ENCODE data around the gene SLC26A1. TPM values are rescaled to one million over a fixed set of nuclear protein-coding genes. Genes with fewer than 3 reads are reported as not detected.

Gene SLC26A1
- total RNA-seq, 1 donor from 2014 or later = 2.6 TPM

DNA sequence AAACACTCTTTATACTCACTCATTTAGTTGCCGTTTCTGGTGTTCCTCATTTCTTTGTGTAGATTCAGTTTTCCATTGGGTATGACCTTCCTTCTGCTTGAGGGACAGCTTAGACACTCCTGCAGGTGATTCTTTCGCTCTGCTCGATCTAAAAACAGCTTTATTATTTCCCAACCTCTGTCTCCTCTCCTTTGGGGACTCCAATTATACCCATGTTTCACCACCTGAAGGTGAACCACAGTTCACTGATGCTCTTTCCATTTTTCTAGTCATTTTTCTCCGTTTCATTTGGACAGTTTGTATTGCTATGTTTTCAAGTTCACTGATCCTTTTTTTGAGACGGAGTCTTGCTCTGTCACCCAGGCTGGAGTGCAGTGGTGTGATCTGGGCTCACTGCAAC lies 13.7 kb upstream of the SLC26A1 start:
- Mint-ChIP-seq H3K4me3 (ENCODE audit: low read depth) (no peak overlapping the region), H3K27ac (no peak overlapping the region), H3K27me3 (peaks cover 47% of the 10 kb centered on the region), H3K36me3 (ENCODE audit: insufficient read depth) (peaks cover 4% of the 10 kb centered on the region), H3K9me3 (ENCODE audit: low read depth) (no peaks in the 10 kb centered on the region), H3K4me1 (ENCODE audit: low read depth) (peaks cover 10% of the 10 kb centered on the region)
- DNase-seq (ENCODE audit: low spot score, unreplicated experiment) = no peak
- TF ChIP-seq CTCF (IDR thresholded peaks at IDR 0.05; ENCODE audit: unreplicated experiment) = no peak

DNA sequence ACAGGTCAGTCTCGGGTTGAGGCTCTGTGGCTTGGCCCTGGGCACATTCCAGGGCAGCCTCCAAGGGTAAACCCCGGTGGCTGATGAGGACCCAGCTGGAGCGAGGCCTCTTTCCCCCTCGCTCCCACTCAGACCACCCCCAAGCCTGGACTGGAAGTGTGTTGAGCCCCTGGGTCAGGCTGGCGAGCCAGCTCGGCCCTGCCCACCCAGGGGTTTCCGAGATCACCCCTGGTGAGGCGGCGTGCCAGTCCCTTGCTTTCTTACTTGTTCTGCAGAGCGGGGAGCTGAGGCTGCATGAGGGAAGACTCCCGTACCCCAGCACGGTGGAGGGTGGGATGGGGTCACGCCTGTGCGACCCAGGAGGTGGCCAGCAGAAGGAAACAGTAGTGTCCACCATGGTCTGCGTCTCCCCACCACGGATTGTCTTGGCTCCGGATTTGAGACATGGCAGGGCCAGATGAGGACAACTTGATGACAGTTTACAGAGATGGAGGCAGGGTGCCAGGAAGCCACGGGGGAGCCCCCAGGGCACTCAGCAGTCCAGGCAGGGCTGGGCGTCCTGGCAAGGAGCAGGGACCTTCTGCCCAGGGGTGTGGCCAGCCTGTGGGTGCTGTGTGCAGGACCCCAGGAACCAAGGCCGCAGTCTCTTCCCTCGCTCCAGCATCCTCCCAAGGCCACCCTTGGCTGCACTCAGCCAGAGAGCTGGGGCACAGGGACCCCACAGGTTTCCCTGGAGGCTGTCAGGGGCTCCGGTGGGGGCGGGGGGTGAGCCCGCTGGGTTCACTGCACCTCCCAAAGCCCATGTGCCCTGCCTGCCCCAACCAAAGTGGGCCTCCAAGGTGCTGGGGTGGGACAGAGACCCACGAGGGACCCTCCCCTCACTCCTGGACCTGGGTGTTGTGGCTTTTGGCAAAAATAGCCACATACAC lies 11.6 kb upstream of the SLC26A1 start:
- no peak overlapping the region for H3K4me3 Mint-ChIP-seq (ENCODE audit: low read depth)
- no peaks in the 10 kb centered on the region for H3K9me3 Mint-ChIP-seq (ENCODE audit: low read depth)
- DNase-seq (ENCODE audit: low spot score, unreplicated experiment) = no peak
- H3K4me1 Mint-ChIP-seq (ENCODE audit: low read depth) = peaks cover 6% of the 10 kb centered on the region
- peaks cover 4% of the 10 kb centered on the region for H3K36me3 Mint-ChIP-seq (ENCODE audit: insufficient read depth)
- peak overlapping the region; percentile 56 for H3K27ac Mint-ChIP-seq
- peaks cover 59% of the 10 kb centered on the region for H3K27me3 Mint-ChIP-seq
- no peak for TF ChIP-seq CTCF (IDR thresholded peaks at IDR 0.05; ENCODE audit: unreplicated experiment)

- Mint-ChIP-seq H3K4me1 (ENCODE audit: low read depth) (peaks cover 5% of the 10 kb centered on the region), H3K36me3 (ENCODE audit: insufficient read depth) (peaks cover 4% of the 10 kb centered on the region), H3K4me3 (ENCODE audit: low read depth) (no peak overlapping the region), H3K27me3 (peaks cover 62% of the 10 kb centered on the region), H3K9me3 (ENCODE audit: low read depth) (no peaks in the 10 kb centered on the region), H3K27ac (no peak overlapping the region)
- DNase-seq (ENCODE audit: low spot score, unreplicated experiment) = no peak
- no peak for TF ChIP-seq CTCF (IDR thresholded peaks at IDR 0.05; ENCODE audit: unreplicated experiment)
These were observed 10.8 kb upstream of the SLC26A1 start for GRCh38 chr4:1004071-1004418.

DNA sequence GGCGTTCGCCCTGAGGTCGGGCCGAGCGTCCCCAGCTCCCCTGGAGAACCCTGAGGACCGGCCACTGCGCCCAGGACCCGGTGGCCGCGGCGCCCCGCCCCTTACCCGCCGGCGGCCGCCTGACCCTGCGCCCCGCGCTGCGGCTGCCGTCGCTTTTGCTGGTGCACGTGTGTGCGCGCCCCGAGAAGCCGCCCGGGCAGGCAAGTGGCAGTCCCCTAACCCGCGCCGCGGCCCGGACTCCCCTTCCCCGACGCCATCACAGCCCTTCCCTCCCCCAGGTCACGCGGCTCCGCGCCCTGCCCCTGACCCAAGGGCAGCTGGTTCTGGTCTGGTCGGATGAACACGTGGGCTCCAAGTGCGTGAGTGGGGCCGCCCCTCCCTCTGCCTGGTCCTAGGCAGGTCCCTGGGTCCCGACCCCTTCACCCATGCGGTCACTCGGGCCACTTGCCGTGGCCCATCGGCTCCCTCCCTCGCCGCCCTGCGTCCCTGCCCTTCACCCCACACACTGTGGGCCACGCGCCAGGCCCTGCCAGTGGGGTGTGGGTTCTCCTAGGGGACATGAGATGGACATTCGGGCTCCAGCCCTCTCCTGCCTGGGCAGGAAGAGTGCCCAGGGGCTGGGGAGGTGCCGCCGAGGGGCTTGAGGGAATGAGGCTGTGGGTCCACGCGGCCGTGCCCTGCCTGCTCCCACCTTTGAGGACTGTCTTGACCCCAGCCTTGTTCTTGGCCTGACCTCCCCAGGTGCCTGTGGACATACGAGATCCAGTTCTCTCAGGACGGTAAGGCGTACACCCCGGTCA lies 10.3 kb upstream of the SLC26A1 start:
- Mint-ChIP-seq H3K9me3 (ENCODE audit: low read depth) (no peaks in the 10 kb centered on the region), H3K4me1 (ENCODE audit: low read depth) (peaks cover 1% of the 10 kb centered on the region), H3K4me3 (ENCODE audit: low read depth) (no peak overlapping the region), H3K27me3 (peaks cover 60% of the 10 kb centered on the region), H3K27ac (no peak overlapping the region), H3K36me3 (ENCODE audit: insufficient read depth) (peaks cover 2% of the 10 kb centered on the region)
- no peak for DNase-seq (ENCODE audit: low spot score, unreplicated experiment)
- no peak for TF ChIP-seq CTCF (IDR thresholded peaks at IDR 0.05; ENCODE audit: unreplicated experiment)

DNA sequence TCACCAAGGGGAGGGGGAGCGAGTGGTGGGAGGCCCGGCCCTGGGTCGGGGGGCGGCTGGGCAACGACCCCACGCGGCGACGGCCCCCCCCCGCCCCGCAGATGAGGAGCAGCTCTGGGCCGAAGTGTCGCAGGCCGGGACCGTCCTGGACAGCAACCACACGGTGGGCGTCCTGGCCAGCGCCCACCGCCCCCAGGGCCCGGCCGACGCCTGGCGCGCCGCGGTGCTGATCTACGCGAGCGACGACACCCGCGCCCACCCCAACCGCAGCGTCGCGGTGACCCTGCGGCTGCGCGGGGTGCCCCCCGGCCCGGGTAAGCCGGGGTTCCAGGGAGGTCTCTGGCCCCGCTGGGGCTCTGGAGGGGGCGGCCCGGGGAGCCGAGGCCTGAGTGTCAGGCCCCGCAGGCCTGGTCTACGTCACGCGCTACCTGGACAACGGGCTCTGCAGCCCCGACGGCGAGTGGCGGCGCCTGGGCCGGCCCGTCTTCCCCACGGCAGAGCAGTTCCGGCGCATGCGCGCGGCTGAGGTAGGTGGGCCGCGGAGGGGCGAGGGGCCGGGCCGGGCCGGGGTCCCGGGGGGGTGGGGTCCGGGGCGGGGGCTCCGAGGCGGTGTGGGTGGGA lies 9.5 kb upstream of the SLC26A1 start:
- H3K4me1 Mint-ChIP-seq (ENCODE audit: low read depth) = peaks cover 1% of the 10 kb centered on the region
- peaks cover 2% of the 10 kb centered on the region for H3K36me3 Mint-ChIP-seq (ENCODE audit: insufficient read depth)
- no peaks in the 10 kb centered on the region for H3K9me3 Mint-ChIP-seq (ENCODE audit: low read depth)
- H3K4me3 Mint-ChIP-seq (ENCODE audit: low read depth) = no peak overlapping the region
- H3K27me3 Mint-ChIP-seq = peaks cover 60% of the 10 kb centered on the region
- no peak overlapping the region for H3K27ac Mint-ChIP-seq
- no peak for DNase-seq (ENCODE audit: low spot score, unreplicated experiment)
- no peak for TF ChIP-seq CTCF (IDR thresholded peaks at IDR 0.05; ENCODE audit: unreplicated experiment)

All from progenitor cell of endocrine pancreas (in vitro differentiated cells).